Body of pancreas (tissue), 4 donors: ENCODE results near the gene SHC1. TPM values are rescaled to one million over a fixed set of nuclear protein-coding genes. Genes with fewer than 3 reads are reported as not detected.
"Not testable (repeated sequence)": the region's sequence is repeated elsewhere in the genome, so short reads cannot be mapped to it uniquely, and the experiment has no call there.

Source experiments
- ATAC-seq: fragments of 150-250 bp; one replicate; pipeline ENCODE4 v1.9.1; 2016
- DNase-seq, 4 donors: peaks; one replicate each; pipeline ENCODE4 v3.0.0-alpha.2; 2019
- H3K27ac ChIP-seq, 4 donors: fragments of 200-600 bp; sonication (generic); 1 replicate in 3 of 4; 2 replicates in 1 of 4; pipeline versions ENCODE4 v1.5.1 to v1.6.1; 2016 to 2019; ENCODE audit warnings: mild to moderate bottlenecking in 1 of 4, mixed read lengths in 1 of 4, moderate library complexity in 1 of 4
- H3K27me3 ChIP-seq, 2 donors: fragments of 200-600 bp; sonication (generic); one replicate each; pipeline ENCODE4 v1.6.0; 2016; ENCODE audit warnings: mild to moderate bottlenecking in 1 of 2
- H3K36me3 ChIP-seq, 2 donors: fragments of 200-600 bp; sonication (generic); replicated peaks in 1 of 2; 2 replicates each; pipeline ENCODE4 v1.5.1; 2016; ENCODE audit warnings: low read depth in 2 of 2; ENCODE audit not compliant: insufficient read depth in 1 of 2
- H3K4me1 ChIP-seq: fragments of 200-600 bp; sonication (generic); one replicate; pipeline ENCODE4 v1.6.0; 2016
- H3K4me3 ChIP-seq, 2 donors: fragments of 200-600 bp; sonication (generic); 1 replicate in 1 of 2; 2 replicates in 1 of 2; pipeline ENCODE4 v1.5.1; 2016 to 2019
- H3K9me3 ChIP-seq, 3 donors: fragments of 200-600 bp; sonication (generic); 1 replicate in 2 of 3; 2 replicates in 1 of 3; pipeline ENCODE4 v1.5.1; 2016
- CTCF ChIP-seq, 7 experiments: fragments of 450-650 bp in 4 of 7; fragments of 200-600 bp in 3 of 7; sonication (generic) in 3 of 7; IDR thresholded peaks; one replicate each; pipeline ENCODE4 v1.5.1; 2016 to 2019; ENCODE audit warnings: antibody characterized with exemption in 7 of 7
- POLR2A ChIP-seq, 3 donors: fragments of 450-650 bp; IDR thresholded peaks; one replicate each; pipeline ENCODE4 v1.6.1; 2016; ENCODE audit warnings: antibody characterized with exemption in 3 of 3, mild to moderate bottlenecking in 2 of 3
- WGBS, 2 donors: methylation state at CpG; one replicate each; pipeline ENCODE4 v1.1.5; 2017; 5-methylcytosine and 5-hydroxymethylcytosine counted together
- intact Hi-C: fragments of 100-400 bp; cut with DNase I; formaldehyde crosslinking; loops from one replicate; pipeline ENCODE4 v1.15.1; 2023
- total RNA-seq, 2 donors: library from RNA; depleted of rRNA; stranded (reverse); fragments of >200 nt; gene quantifications; one replicate each; pipeline ENCODE4 v1.1.0, GENCODE V29; 2016

SHC1 gene
- total RNA-seq, 2 donors from 2014 or later, result 38.1 to 45.5 TPM

GRCh38 chr1:154978360-154978759, 7.8 kb upstream of the SHC1 start:
- peaks cover 17% of the 10 kb centered on the region for H3K4me1 ChIP-seq
- no peaks in the 10 kb centered on the region for H3K27me3 ChIP-seq
- no peaks in the 10 kb centered on the region for H3K36me3 ChIP-seq
- ATAC-seq (no peak), DNase-seq (no peak)
- intact Hi-C loops, result no loop called here
- 91 to 94% methylated on average over 3 of the region's 3 CpGs for WGBS, 2 donors
- no peak overlapping the region for H3K27ac ChIP-seq
- TF ChIP-seq CTCF (IDR thresholded peaks at IDR 0.05) (no peak), POLR2A (IDR thresholded peaks at IDR 0.05) (no peak)
- H3K9me3 ChIP-seq, result no peaks in the 10 kb centered on the region
- no peak overlapping the region for H3K4me3 ChIP-seq

GRCh38 chr1:154977762-154978161, 7.2 kb upstream of the SHC1 start:
- H3K27ac ChIP-seq, H3K36me3 ChIP-seq, ATAC-seq, H3K27me3 ChIP-seq, H3K4me3 ChIP-seq, DNase-seq, intact Hi-C loops, H3K9me3 ChIP-seq: not testable (repeated sequence)
- peaks cover 21% of the 10 kb centered on the region for H3K4me1 ChIP-seq
- WGBS, 2 donors, result 42 to 58% methylated on average over 3 of the region's 3 CpGs

- no peaks in the 10 kb centered on the region for H3K9me3 ChIP-seq
- intact Hi-C loops, result no loop called here
- WGBS, 2 donors, result 0% methylated on average over 17 to 24 of the region's 24 CpGs
- peaks cover 38% of the 10 kb centered on the region for H3K4me1 ChIP-seq
- no peaks in the 10 kb centered on the region for H3K27me3 ChIP-seq
- H3K27ac ChIP-seq, result peak overlapping the region; percentile 81 to 98 (median 96)
- TF ChIP-seq CTCF (IDR thresholded peaks at IDR 0.05) (no peak), POLR2A (IDR thresholded peaks at IDR 0.05) (no peak)
- H3K4me3 ChIP-seq, result peak overlapping the region; percentile 5 to 23
- no peaks in the 10 kb centered on the region for H3K36me3 ChIP-seq
- no peak for ATAC-seq
- DNase-seq, result peak; percentile 44 to 63 (median 54)
These were observed 5.0 kb upstream of the SHC1 start for GRCh38 chr1:154975409-154976059.

- peak; percentile 63 for ATAC-seq
- 0 to 1% methylated on average over 30 of the region's 30 CpGs for WGBS, 2 donors
- peak; percentile 41 to 77 (median 60) for TF ChIP-seq POLR2A (IDR thresholded peaks at IDR 0.05)
- no peak for TF ChIP-seq CTCF (IDR thresholded peaks at IDR 0.05)
- Histone ChIP-seq H3K27me3 (no peaks in the 10 kb centered on the region), H3K4me3 (peak overlapping the region; percentile 5 to 23), H3K27ac (peak overlapping the region; percentile 81 to 98 (median 96)), H3K9me3 (no peaks in the 10 kb centered on the region), H3K36me3 (no peaks in the 10 kb centered on the region), H3K4me1 (peaks cover 44% of the 10 kb centered on the region)
- DNase-seq, result peak; percentile 94 to 96 (median 96)
- intact Hi-C loops, result no loop called here
These were observed 4.4 kb upstream of the SHC1 start for GRCh38 chr1:154974808-154975408.

GRCh38 chr1:154974102-154974807, 3.7 kb upstream of the SHC1 start, which contains the start of gene CKS1B:
TSS of gene CKS1B (plus strand) at chr1:154974681. CDS start at chr1:154974746, 65 bp downstream.
- WGBS, 2 donors, result 0 to 1% methylated on average over 39 to 47 of the region's 47 CpGs
- no peaks in the 10 kb centered on the region for H3K9me3 ChIP-seq
- peak; percentile 96 to 99 (median 96) for DNase-seq
- intact Hi-C loops, result no loop called here
- H3K4me3 ChIP-seq, result peak within 1 kb of the TSS; percentile 23 to 67
- H3K36me3 ChIP-seq, result no peaks in the 10 kb centered on the region
- no peaks in the 10 kb centered on the region for H3K27me3 ChIP-seq
- H3K27ac ChIP-seq, result peak within 1 kb of the TSS; percentile 96 to 99 (median 98)
- ATAC-seq, result peak; percentile 84
- TF ChIP-seq CTCF (IDR thresholded peaks at IDR 0.05) (no peak), POLR2A (IDR thresholded peaks at IDR 0.05) (peak; percentile 65 to 90 (median 87))
- peaks cover 50% of the 10 kb centered on the region for H3K4me1 ChIP-seq
